HCT116 (cell line): ENCODE data around the gene ACOXL. TPM values are rescaled to one million over a fixed set of nuclear protein-coding genes. Genes with fewer than 3 reads are reported as not detected.

Experiments
- ATAC-seq: fragments of 200-7000 bp; cut with Tn5 transposase; 2 replicates; pipeline ENCODE4 v1.9.1; 2020; ENCODE audit warnings: mild to moderate bottlenecking, moderate library complexity
- BruUV-seq: library from RNA; stranded (reverse); fragments of 400-500 nt; replicated peaks from 2 replicates; lab custom pipeline; 2021; lab: Mats Ljungman, UMichigan
- CTCF ChIA-PET: fragments of 300-600 bp; sonication (Branson Sonifier 250); formaldehyde crosslinking; loops from one replicate; lab custom pipeline; 2021; ENCODE audit warnings: antibody characterized with exemption; lab: Charles Lee
- POLR2A ChIA-PET: fragments of 300-600, 350-600 bp; sonication (Branson Sonifier 250); formaldehyde crosslinking; loops from one replicate; lab custom pipeline; 2021; ENCODE audit warnings: antibody characterized with exemption; lab: Charles Lee
- RAD21 ChIA-PET, 2 experiments: fragments of 300-600 bp; sonication (Branson Sonifier 250); formaldehyde crosslinking; loops; one replicate each; lab custom pipeline; 2023; ENCODE audit warnings: low total read pairs in 2 of 2; ENCODE audit not compliant: uncharacterized antibody in 2 of 2, unreplicated experiment in 2 of 2, low non-redundant PET in 1 of 2; lab: Charles Lee
- DNase-seq: peaks from one replicate; pipeline ENCODE4 v3.0.0-alpha.2; 2010; ENCODE audit warnings: low read depth, low spot score
- H2AFZ ChIP-seq: fragments of 200-600 bp; shearing (Covaris generic), sonication (generic); 2 replicates; pipeline ENCODE4 v1.6.1; 2017; ENCODE audit warnings: low read depth, mixed run types, mixed read lengths, antibody characterized with exemption, low read length; ENCODE audit not compliant: poor library complexity, severe bottlenecking
- H3K27ac ChIP-seq: 2 replicates; pipeline ENCODE4 v1.5.1; 2012; ENCODE audit warnings: low read depth, low read length
- H3K27me3 ChIP-seq: fragments of 200-600 bp; sonication (generic); 2 replicates; pipeline ENCODE4 v1.6.1; 2016; ENCODE audit warnings: mixed run types, low read length, mixed read lengths; ENCODE audit not compliant: insufficient read depth
- H3K36me3 ChIP-seq, 2 experiments: fragments of 200-500 bp in 1 of 2; fragments of 200-600 bp in 1 of 2; sonication (Bioruptor generic) in 1 of 2; sonication (generic) in 1 of 2; 2 replicates each; pipeline versions ENCODE4 v1.5.1 to v1.6.1; 2014 to 2016; ENCODE audit warnings: low read length in 2 of 2, inconsistent platforms in 1 of 2, mixed read lengths in 1 of 2, mixed run types in 1 of 2; ENCODE audit not compliant: insufficient read depth in 2 of 2, control insufficient read depth in 1 of 2
- H3K4me1 ChIP-seq, 2 experiments: fragments of 200-600 bp in 1 of 2; sonication (generic) in 1 of 2; 2 replicates each; pipeline versions ENCODE4 v1.5.1 to v1.6.1; 2012 to 2017; ENCODE audit warnings: low read length in 2 of 2, inconsistent platforms in 1 of 2, mild to moderate bottlenecking in 1 of 2, mixed read lengths in 1 of 2, mixed run types in 1 of 2, moderate library complexity in 1 of 2; ENCODE audit not compliant: insufficient read depth in 2 of 2, control insufficient read depth in 1 of 2
- H3K4me2 ChIP-seq: fragments of 200-600 bp; sonication (generic); 2 replicates; pipeline ENCODE4 v1.6.1; 2017; ENCODE audit warnings: mixed run types, low read length, mixed read lengths
- H3K4me3 ChIP-seq, 2 experiments: fragments of 200-600 bp in 1 of 2; sonication (generic) in 1 of 2; replicated peaks in 1 of 2; 2 replicates each; pipeline ENCODE4 v1.5.1; 2011 to 2016; ENCODE audit warnings: low read length in 2 of 2, control low read depth in 1 of 2, low read depth in 1 of 2, mild to moderate bottlenecking in 1 of 2, mixed read lengths in 1 of 2, mixed run types in 1 of 2
- H3K79me2 ChIP-seq: fragments of 200-600 bp; sonication (generic); 2 replicates; pipeline ENCODE4 v1.6.1; 2017; ENCODE audit warnings: mild to moderate bottlenecking, mixed run types, low read length, moderate library complexity, mixed read lengths; ENCODE audit not compliant: insufficient read depth
- H3K9ac ChIP-seq: fragments of 200-600 bp; sonication (generic); 2 replicates; pipeline ENCODE4 v1.6.1; 2016; ENCODE audit warnings: low read length, mixed read lengths
- H3K9me2 ChIP-seq: fragments of 200-600 bp; sonication (generic), shearing (Covaris generic); 2 replicates; pipeline ENCODE4 v1.6.1; 2017; ENCODE audit warnings: mixed run types, mild to moderate bottlenecking, moderate library complexity; ENCODE audit not compliant: insufficient read depth
- H3K9me3 ChIP-seq, 2 experiments: fragments of 200-500 bp in 1 of 2; fragments of 200-600 bp in 1 of 2; sonication (Bioruptor generic) in 1 of 2; sonication (generic) in 1 of 2; 2 replicates each; pipeline ENCODE4 v1.6.1; 2014 to 2017; ENCODE audit warnings: low read length in 2 of 2, mixed read lengths in 2 of 2, inconsistent platforms in 1 of 2, low read depth in 1 of 2, mild to moderate bottlenecking in 1 of 2, mixed run types in 1 of 2, moderate library complexity in 1 of 2; ENCODE audit not compliant: control insufficient read depth in 1 of 2, insufficient read depth in 1 of 2
- H4K20me1 ChIP-seq: fragments of 200-600 bp; sonication (generic), shearing (Covaris generic); 2 replicates; pipeline ENCODE4 v1.6.1; 2017; ENCODE audit warnings: mixed run types, mild to moderate bottlenecking, moderate library complexity; ENCODE audit not compliant: insufficient read depth
- ATF3 ChIP-seq: IDR thresholded peaks from 2 replicates; pipeline ENCODE4 v1.6.1; 2012
- ELF1 ChIP-seq: IDR thresholded peaks from 2 replicates; pipeline ENCODE4 v1.6.1; 2012; ENCODE audit warnings: low read depth, borderline replicate concordance
- EZH2 ChIP-seq: fragments of 200-600 bp; sonication (generic); IDR thresholded peaks from 2 replicates; pipeline ENCODE4 v1.6.1; 2017; ENCODE audit warnings: antibody characterized with exemption, mixed run types
- EZH2phosphoT487 ChIP-seq: fragments of 200-600 bp; IDR thresholded peaks from 2 replicates; pipeline ENCODE4 v1.6.1; 2018; ENCODE audit warnings: antibody characterized with exemption, borderline replicate concordance
- POLR2AphosphoS5 ChIP-seq: IDR thresholded peaks from 2 replicates; pipeline ENCODE4 v1.6.1; 2011; ENCODE audit warnings: mild to moderate bottlenecking, low read depth, low read length, moderate library complexity
- SRF ChIP-seq: IDR thresholded peaks from 2 replicates; pipeline ENCODE4 v1.6.1; 2012; ENCODE audit warnings: low read depth
- YY1 ChIP-seq: IDR thresholded peaks from 2 replicates; pipeline ENCODE4 v1.6.1; 2011; ENCODE audit warnings: low read length, low read depth, moderate library complexity, mild to moderate bottlenecking; ENCODE audit not compliant: insufficient replicate concordance; ENCODE audit errors: extremely low read depth
- intact Hi-C: fragments of 100-400 bp; cut with micrococcal nuclease; formaldehyde crosslinking; loops from 2 replicates; pipeline ENCODE4 v1.10.0; 2022
- total RNA-seq: library from RNA; stranded (reverse); gene quantifications from one replicate; pipeline ENCODE4 v1.2.1, GENCODE V29; 2021; ENCODE audit not compliant: unreplicated experiment
- TF ChIP-seq, protein P1 (sequence below): IDR thresholded peaks from 2 replicates; pipeline ENCODE4 v1.6.1; 2012
- TF ChIP-seq, protein P2 (sequence below): IDR thresholded peaks from 2 replicates; pipeline ENCODE4 v1.6.1; 2012; ENCODE audit warnings: low read depth

ACOXL gene
- total RNA-seq, 1 experiment from 2014 or later: 5.5 TPM

DNA sequence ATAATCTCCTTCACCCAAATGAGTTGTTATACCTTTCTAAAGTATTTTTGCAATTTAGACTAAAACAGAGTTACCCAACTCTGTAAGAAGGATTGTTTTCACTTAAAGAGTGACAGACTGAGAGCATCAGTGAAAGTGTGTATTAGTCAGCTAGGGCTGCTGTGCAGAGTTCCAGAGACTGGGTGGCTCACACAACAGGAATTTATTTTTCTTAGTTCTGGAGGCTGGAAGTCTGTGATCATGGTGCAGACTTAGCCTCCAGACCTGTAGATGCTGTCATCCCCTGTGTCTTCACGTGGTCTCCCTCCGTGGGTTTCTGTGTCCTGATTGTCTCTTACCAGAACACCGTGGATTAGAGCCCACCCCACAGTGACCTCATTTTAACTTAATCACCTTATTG lies 428.4 kb downstream of the ACOXL start:
- Histone ChIP-seq H3K9ac (no peak overlapping the region), H3K9me3 (no peaks in the 10 kb centered on the region), H3K4me2 (no peak overlapping the region), H4K20me1 (no peaks in the 10 kb centered on the region), H3K4me1 (peaks cover 0 to 11% of the 10 kb centered on the region in 2 experiments; a peak in 1 of 4 replicates), H3K79me2 (peaks cover 4% of the 10 kb centered on the region), H2AFZ (no peak overlapping the region), H3K36me3 (peaks cover 9 to 14% of the 10 kb centered on the region in 2 experiments; a peak in 3 of 4 replicates), H3K27me3 (no peaks in the 10 kb centered on the region), H3K27ac (no peak overlapping the region), H3K4me3 (no peak overlapping the region), H3K9me2 (no peaks in the 10 kb centered on the region)
- ChIA-PET RAD21 (no interaction called here), POLR2A (no interaction called here), CTCF (no interaction called here)
- intact Hi-C loops: no loop called here
- DNase-seq (no peak), ATAC-seq (peak; percentile 25; the same call in 1 of the 2 replicates)
- TF ChIP-seq, protein P1, sequence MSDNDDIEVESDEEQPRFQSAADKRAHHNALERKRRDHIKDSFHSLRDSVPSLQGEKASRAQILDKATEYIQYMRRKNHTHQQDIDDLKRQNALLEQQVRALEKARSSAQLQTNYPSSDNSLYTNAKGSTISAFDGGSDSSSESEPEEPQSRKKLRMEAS: no peak
- TF ChIP-seq, protein P2, sequence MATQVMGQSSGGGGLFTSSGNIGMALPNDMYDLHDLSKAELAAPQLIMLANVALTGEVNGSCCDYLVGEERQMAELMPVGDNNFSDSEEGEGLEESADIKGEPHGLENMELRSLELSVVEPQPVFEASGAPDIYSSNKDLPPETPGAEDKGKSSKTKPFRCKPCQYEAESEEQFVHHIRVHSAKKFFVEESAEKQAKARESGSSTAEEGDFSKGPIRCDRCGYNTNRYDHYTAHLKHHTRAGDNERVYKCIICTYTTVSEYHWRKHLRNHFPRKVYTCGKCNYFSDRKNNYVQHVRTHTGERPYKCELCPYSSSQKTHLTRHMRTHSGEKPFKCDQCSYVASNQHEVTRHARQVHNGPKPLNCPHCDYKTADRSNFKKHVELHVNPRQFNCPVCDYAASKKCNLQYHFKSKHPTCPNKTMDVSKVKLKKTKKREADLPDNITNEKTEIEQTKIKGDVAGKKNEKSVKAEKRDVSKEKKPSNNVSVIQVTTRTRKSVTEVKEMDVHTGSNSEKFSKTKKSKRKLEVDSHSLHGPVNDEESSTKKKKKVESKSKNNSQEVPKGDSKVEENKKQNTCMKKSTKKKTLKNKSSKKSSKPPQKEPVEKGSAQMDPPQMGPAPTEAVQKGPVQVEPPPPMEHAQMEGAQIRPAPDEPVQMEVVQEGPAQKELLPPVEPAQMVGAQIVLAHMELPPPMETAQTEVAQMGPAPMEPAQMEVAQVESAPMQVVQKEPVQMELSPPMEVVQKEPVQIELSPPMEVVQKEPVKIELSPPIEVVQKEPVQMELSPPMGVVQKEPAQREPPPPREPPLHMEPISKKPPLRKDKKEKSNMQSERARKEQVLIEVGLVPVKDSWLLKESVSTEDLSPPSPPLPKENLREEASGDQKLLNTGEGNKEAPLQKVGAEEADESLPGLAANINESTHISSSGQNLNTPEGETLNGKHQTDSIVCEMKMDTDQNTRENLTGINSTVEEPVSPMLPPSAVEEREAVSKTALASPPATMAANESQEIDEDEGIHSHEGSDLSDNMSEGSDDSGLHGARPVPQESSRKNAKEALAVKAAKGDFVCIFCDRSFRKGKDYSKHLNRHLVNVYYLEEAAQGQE: no peak
- TF ChIP-seq ELF1: no peak
- TF ChIP-seq YY1: no peak
- no peak for TF ChIP-seq EZH2phosphoT487
- TF ChIP-seq SRF: no peak
- no peak for TF ChIP-seq ATF3
- no peak for TF ChIP-seq POLR2AphosphoS5
- no peak for TF ChIP-seq EZH2
- BruUV-seq: no TSS peak
